GM23338 (cell line): ENCODE measurements around the gene RRP1. TPM values are rescaled to one million over a fixed set of nuclear protein-coding genes. Genes with fewer than 3 reads are reported as not detected.

Experiments
- ATAC-seq: fragments of 200-7000 bp; cut with Tn5 transposase; 3 replicates; pipeline ENCODE4 v1.9.1; 2020
- DNase-seq: peaks from one replicate; pipeline ENCODE4 v3.0.0-alpha.2; 2015; ENCODE audit warnings: low spot score
- H2AFZ ChIP-seq: fragments of 200-600 bp; sonication (generic); 2 replicates; pipeline ENCODE4 v1.8.0; 2016; ENCODE audit warnings: antibody characterized with exemption, mild to moderate bottlenecking, moderate library complexity
- H3F3A ChIP-seq: fragments of 200-600 bp; sonication (generic); replicated peaks from 2 replicates; pipeline ENCODE4 v1.8.0; 2017; ENCODE audit warnings: antibody characterized with exemption, mixed run types, low read depth
- H3K27ac ChIP-seq: fragments of 200-600 bp; sonication (generic); 2 replicates; pipeline ENCODE4 v1.6.1; 2016; ENCODE audit warnings: low read depth
- H3K27me3 ChIP-seq: fragments of 200-600 bp; sonication (generic); 2 replicates; pipeline ENCODE4 v1.8.0; 2016; ENCODE audit warnings: mild to moderate bottlenecking, mixed run types, moderate library complexity; ENCODE audit not compliant: insufficient read depth
- H3K36me3 ChIP-seq: fragments of 200-600 bp; sonication (generic); 2 replicates; pipeline ENCODE4 v1.8.0; 2016; ENCODE audit warnings: mild to moderate bottlenecking; ENCODE audit not compliant: insufficient read depth
- H3K4me1 ChIP-seq: fragments of 200-600 bp; sonication (generic); 2 replicates; pipeline ENCODE4 v1.8.0; 2016; ENCODE audit warnings: mild to moderate bottlenecking, moderate library complexity; ENCODE audit not compliant: insufficient read depth
- H3K4me2 ChIP-seq: fragments of 200-600 bp; sonication (generic); 2 replicates; pipeline ENCODE4 v1.7.1; 2017; ENCODE audit warnings: mixed run types
- H3K4me3 ChIP-seq: fragments of 200-600 bp; sonication (generic); 2 replicates; pipeline ENCODE4 v1.6.1; 2016; ENCODE audit warnings: mixed run types
- H3K79me2 ChIP-seq: fragments of 200-600 bp; sonication (generic); replicated peaks from 2 replicates; pipeline ENCODE4 v1.8.0; 2017; ENCODE audit warnings: mild to moderate bottlenecking; ENCODE audit not compliant: insufficient read depth
- H3K9me2 ChIP-seq: fragments of 200-600 bp; sonication (generic); 2 replicates; pipeline ENCODE4 v1.8.0; 2017; ENCODE audit not compliant: insufficient read depth
- H4K20me1 ChIP-seq: fragments of 200-600 bp; sonication (generic); replicated peaks from 2 replicates; pipeline ENCODE4 v1.8.0; 2017; ENCODE audit warnings: mild to moderate bottlenecking; ENCODE audit not compliant: insufficient read depth
- H3K27ac Mint-ChIP-seq: 2 replicates; pipeline ENCODE4 v1.8.0; 2020; ENCODE audit warnings: inconsistent platforms, mild to moderate bottlenecking, moderate library complexity, mixed read lengths
- H3K27me3 Mint-ChIP-seq: 3 replicates; pipeline ENCODE4 v1.8.0; 2022; ENCODE audit warnings: low read depth, mild to moderate bottlenecking, moderate library complexity, mixed read lengths, inconsistent platforms; ENCODE audit not compliant: insufficient read depth, poor library complexity
- H3K36me3 Mint-ChIP-seq: 3 replicates; pipeline ENCODE4 v1.8.0; 2021; ENCODE audit warnings: low read depth, mild to moderate bottlenecking, inconsistent platforms, moderate library complexity, mixed read lengths
- H3K4me1 Mint-ChIP-seq: 3 replicates; pipeline ENCODE4 v1.8.0; 2020; ENCODE audit warnings: mild to moderate bottlenecking, inconsistent platforms, mixed read lengths
- H3K4me3 Mint-ChIP-seq: 3 replicates; pipeline ENCODE4 v1.8.0; 2021; ENCODE audit warnings: moderate library complexity, mild to moderate bottlenecking, inconsistent platforms, mixed read lengths
- H3K9me3 Mint-ChIP-seq: 3 replicates; pipeline ENCODE4 v1.8.0; 2020; ENCODE audit warnings: moderate library complexity, mild to moderate bottlenecking, inconsistent platforms, mixed read lengths
- CREB1 ChIP-seq: fragments of 250-450 bp; sonication (Bioruptor Pico); IDR thresholded peaks from 2 replicates; pipeline ENCODE4 v1.5.0; 2020; ENCODE audit warnings: low read depth, mild to moderate bottlenecking, moderate library complexity
- CTCF ChIP-seq, 2 experiments: fragments of 200-600 bp in 1 of 2; sonication (generic) in 1 of 2; conservative IDR thresholded peaks; 2 replicates each; pipeline versions ENCODE4 v1.5.1 to v1.6.1; 2016 to 2017; ENCODE audit warnings: antibody characterized with exemption in 2 of 2, low read depth in 2 of 2, mild to moderate bottlenecking in 2 of 2, moderate library complexity in 1 of 2
- ETS1 ChIP-seq: IDR thresholded peaks from 2 replicates; pipeline ENCODE4 v1.6.1; 2016; ENCODE audit warnings: antibody characterized with exemption
- EZH2 ChIP-seq: fragments of 200-600 bp; sonication (generic); IDR thresholded peaks from one replicate; pipeline ENCODE4 v1.8.0; 2017; ENCODE audit warnings: antibody characterized with exemption, mild to moderate bottlenecking, low read depth; ENCODE audit not compliant: unreplicated experiment
- EZH2phosphoT487 ChIP-seq: fragments of 200-600 bp; sonication (generic); IDR thresholded peaks from one replicate; pipeline ENCODE4 v1.8.1; 2018; ENCODE audit warnings: antibody characterized with exemption; ENCODE audit not compliant: unreplicated experiment
- JUNB ChIP-seq: IDR thresholded peaks from one replicate; pipeline ENCODE4 v1.6.1; 2016; ENCODE audit warnings: antibody characterized with exemption; ENCODE audit not compliant: unreplicated experiment
- NANOG ChIP-seq: IDR thresholded peaks from 2 replicates; pipeline ENCODE4 v1.6.1; 2016; ENCODE audit warnings: antibody characterized with exemption, borderline replicate concordance
- POLR2AphosphoS5 ChIP-seq: IDR thresholded peaks from 2 replicates; pipeline ENCODE4 v1.6.1; 2016; ENCODE audit warnings: antibody characterized with exemption, low read depth
- REST ChIP-seq: IDR thresholded peaks from one replicate; pipeline ENCODE4 v1.6.1; 2018; ENCODE audit warnings: antibody characterized with exemption; ENCODE audit not compliant: unreplicated experiment
- STAT1 ChIP-seq: IDR thresholded peaks from one replicate; pipeline ENCODE4 v1.6.1; 2016; ENCODE audit warnings: antibody characterized with exemption; ENCODE audit not compliant: unreplicated experiment
- ZNF114 ChIP-seq: fragments of 250-450 bp; sonication (Bioruptor Pico); IDR thresholded peaks from 2 replicates; pipeline ENCODE4 v1.5.0; 2020; ENCODE audit warnings: mild to moderate bottlenecking, moderate library complexity
- ZNF331 ChIP-seq: fragments of 250-450 bp; sonication (Bioruptor Pico); IDR thresholded peaks from 2 replicates; pipeline ENCODE4 v1.5.0; 2020; ENCODE audit warnings: low read depth, mild to moderate bottlenecking, moderate library complexity
- ZNF462 ChIP-seq: fragments of 250-450 bp; sonication (Bioruptor Pico); IDR thresholded peaks from 2 replicates; pipeline ENCODE4 v1.5.0; 2020; ENCODE audit warnings: mild to moderate bottlenecking, moderate library complexity
- polyA plus RNA-seq: library from polyadenylated mRNA; unstranded; fragments of >200 nt; fragmentation: Nextera tagmentation; extraction: Ambion mirVana; gene quantifications from 2 replicates; pipeline ENCODE4 v1.2.1, GENCODE V29; 2016
- total RNA-seq: library from RNA; depleted of rRNA; stranded (reverse); fragments of >200 nt; shearing (Covaris generic); gene quantifications from 2 replicates; pipeline ENCODE4 v1.2.3, GENCODE V29; 2014

The RRP1 gene
- total and polyA plus RNA-seq, 2 experiments from 2014 or later = 36.5 to 63.5 TPM

- no peaks in the 10 kb centered on the region for H3K9me2 ChIP-seq
- DNase-seq = no peak
- Mint-ChIP-seq H3K4me3 (peak overlapping the region; percentile 46; the same call in 1 of the 3 replicates), H3K36me3 (peaks cover 27% of the 10 kb centered on the region), H3K27me3 (peaks cover 20% of the 10 kb centered on the region), H3K27ac (peak overlapping the region; percentile 78), H3K9me3 (no peaks in the 10 kb centered on the region), H3K4me1 (peaks cover 61% of the 10 kb centered on the region)
- H3K4me1 ChIP-seq = peaks cover 31% of the 10 kb centered on the region
- no peak for ATAC-seq
- no peaks in the 10 kb centered on the region for H4K20me1 ChIP-seq
- H3K27me3 ChIP-seq = no peaks in the 10 kb centered on the region
- H3K4me2 ChIP-seq = peak overlapping the region; percentile 55
- H3K79me2 ChIP-seq = peaks cover 16% of the 10 kb centered on the region
- peak overlapping the region; percentile 7; the same call in 1 of the 2 replicates for H3K4me3 ChIP-seq
- H3F3A ChIP-seq = peaks cover 6% of the 10 kb centered on the region; the same call in 1 of the 2 replicates
- TF ChIP-seq ZNF331 (CRISPR knock-in tag) = no peak
- TF ChIP-seq POLR2AphosphoS5 = no peak
- TF ChIP-seq ZNF462 (CRISPR knock-in tag) = no peak
- no peak for TF ChIP-seq CTCF (conservative IDR thresholded peaks at IDR 0.05; ENCODE audit: low read depth in 2 of 2)
- no peak for TF ChIP-seq STAT1
- TF ChIP-seq ZNF114 = no peak
- TF ChIP-seq EZH2phosphoT487 = no peak
- TF ChIP-seq ETS1 = no peak
- no peak for TF ChIP-seq EZH2
- TF ChIP-seq CREB1 (CRISPR knock-in tag) = no peak
- no peak for TF ChIP-seq REST
- TF ChIP-seq NANOG = no peak
- no peak for TF ChIP-seq JUNB
- peaks cover 5% of the 10 kb centered on the region for H3K36me3 ChIP-seq
- no peak overlapping the region for H3K27ac ChIP-seq
- H2AFZ ChIP-seq = no peak overlapping the region
Observed at GRCh38 chr21:43771698-43772424, 17.5 kb upstream of the RRP1 start.
